CD14-positive monocyte (primary cell): ENCODE measurements around the gene MRPL24. TPM values are rescaled to one million over a fixed set of nuclear protein-coding genes. Genes with fewer than 3 reads are reported as not detected.

ENCODE experiments used
- DNase-seq, 3 donors: peaks; one replicate each; pipeline ENCODE4 v3.0.0-alpha.2; 2011 to 2022
- H2AFZ ChIP-seq: 2 replicates; pipeline ENCODE4 v1.6.0; 2012; ENCODE audit warnings: mild to moderate bottlenecking, low read depth, low read length, inconsistent platforms; ENCODE audit not compliant: insufficient read depth, poor library complexity, severe bottlenecking
- H3K27ac ChIP-seq, 2 donors: 1 replicate in 1 of 2; 2 replicates in 1 of 2; pipeline ENCODE4 v1.5.1; 2012 to 2013; ENCODE audit warnings: low read length in 2 of 2, control low read depth in 1 of 2, inconsistent platforms in 1 of 2, low read depth in 1 of 2, mild to moderate bottlenecking in 1 of 2
- H3K27me3 ChIP-seq, 2 donors: one replicate each; pipeline versions ENCODE4 v1.6.0 to v1.6.1; 2011 to 2013; ENCODE audit warnings: low read length in 2 of 2; ENCODE audit not compliant: control insufficient read depth in 2 of 2, insufficient read depth in 2 of 2
- H3K36me3 ChIP-seq, 2 donors: replicated peaks in 1 of 2; 1 replicate in 1 of 2; 2 replicates in 1 of 2; pipeline versions ENCODE4 v1.5.1 to v1.6.1; 2012 to 2013; ENCODE audit warnings: low read length in 2 of 2, control low read depth in 1 of 2, inconsistent platforms in 1 of 2, mild to moderate bottlenecking in 1 of 2; ENCODE audit not compliant: insufficient read depth in 2 of 2, control insufficient read depth in 1 of 2
- H3K4me1 ChIP-seq, 2 donors: 1 replicate in 1 of 2; 2 replicates in 1 of 2; pipeline versions ENCODE4 v1.5.1 to v1.6.1; 2012 to 2013; ENCODE audit warnings: low read length in 2 of 2, control low read depth in 1 of 2, inconsistent platforms in 1 of 2, mild to moderate bottlenecking in 1 of 2, moderate library complexity in 1 of 2; ENCODE audit not compliant: insufficient read depth in 2 of 2, control insufficient read depth in 1 of 2
- H3K4me2 ChIP-seq: replicated peaks from 2 replicates; pipeline ENCODE3; 2012; ENCODE audit warnings: low read length, moderate library complexity, mild to moderate bottlenecking; ENCODE audit not compliant: poor library complexity, severe bottlenecking; ENCODE audit errors: extremely low read depth
- H3K4me3 ChIP-seq, 3 experiments: fragments of 200-600 bp in 1 of 3; sonication (generic) in 1 of 3; replicated peaks in 1 of 3; 1 replicate in 2 of 3; 2 replicates in 1 of 3; pipeline ENCODE4 v1.5.1; 2011 to 2013; ENCODE audit warnings: low read length in 3 of 3, mild to moderate bottlenecking in 3 of 3, control low read depth in 2 of 3, low read depth in 2 of 3, inconsistent platforms in 1 of 3, moderate library complexity in 1 of 3
- H3K79me2 ChIP-seq: 2 replicates; pipeline ENCODE4 v1.6.0; 2012; ENCODE audit warnings: mild to moderate bottlenecking, control low read depth, inconsistent platforms, low read length, moderate library complexity; ENCODE audit not compliant: insufficient read depth
- H3K9ac ChIP-seq: 2 replicates; pipeline ENCODE4 v1.6.0; 2017; ENCODE audit warnings: low read length, mild to moderate bottlenecking; ENCODE audit not compliant: insufficient read depth, poor library complexity, severe bottlenecking
- H3K9me3 ChIP-seq, 2 donors: replicated peaks in 1 of 2; 1 replicate in 1 of 2; 2 replicates in 1 of 2; pipeline versions ENCODE4 v1.5.1 to v1.6.1; 2012 to 2013; ENCODE audit warnings: low read length in 2 of 2, control low read depth in 1 of 2; ENCODE audit not compliant: control insufficient read depth in 1 of 2, insufficient read depth in 1 of 2
- H4K20me1 ChIP-seq: 2 replicates; pipeline ENCODE4 v1.6.0; 2012; ENCODE audit warnings: mild to moderate bottlenecking, low read length, control low read depth, moderate library complexity; ENCODE audit not compliant: insufficient read depth
- H3K27ac Mint-ChIP-seq, 7 donors: one replicate each; pipeline ENCODE4 v1.8.0; 2020; ENCODE audit warnings: mild to moderate bottlenecking in 7 of 7, mixed read lengths in 7 of 7, moderate library complexity in 6 of 7, inconsistent platforms in 2 of 7
- H3K27me3 Mint-ChIP-seq, 3 donors: one replicate each; pipeline ENCODE4 v1.8.0; 2021 to 2022; ENCODE audit warnings: low read depth in 3 of 3, mild to moderate bottlenecking in 3 of 3, mixed read lengths in 3 of 3, moderate library complexity in 3 of 3, inconsistent platforms in 1 of 3
- H3K36me3 Mint-ChIP-seq, 2 donors: one replicate each; pipeline ENCODE4 v1.8.0; 2020; ENCODE audit warnings: mixed read lengths in 2 of 2, inconsistent platforms in 1 of 2, mild to moderate bottlenecking in 1 of 2
- H3K4me1 Mint-ChIP-seq: one replicate; pipeline ENCODE4 v1.8.0; 2020; ENCODE audit warnings: mild to moderate bottlenecking, mixed read lengths
- H3K4me3 Mint-ChIP-seq, 2 donors: one replicate each; pipeline ENCODE4 v1.8.0; 2020; ENCODE audit warnings: mild to moderate bottlenecking in 2 of 2, mixed read lengths in 2 of 2, moderate library complexity in 1 of 2
- H3K9me3 Mint-ChIP-seq, 7 donors: one replicate each; pipeline ENCODE4 v1.8.0; 2020 to 2022; ENCODE audit warnings: mixed read lengths in 7 of 7, mild to moderate bottlenecking in 6 of 7, moderate library complexity in 6 of 7, inconsistent platforms in 2 of 7
- CTCF ChIP-seq: fragments of 200-600 bp; IDR thresholded peaks from one replicate; pipeline ENCODE4 v1.8.0; 2022; ENCODE audit warnings: antibody characterized with exemption, mild to moderate bottlenecking
- WGBS: methylation state at CpG from one replicate; pipeline ENCODE4 v1.1.5; 2013; ENCODE audit warnings: missing lambda C conversion rate; ENCODE audit not compliant: insufficient coverage; 5-methylcytosine and 5-hydroxymethylcytosine counted together
- intact Hi-C, 2 donors: fragments of 100-400 bp; cut with micrococcal nuclease; formaldehyde crosslinking; loops; one replicate each; pipeline versions ENCODE4 v1.15.0 to v1.15.1; 2023
- polyA plus RNA-seq, 3 donors: library from polyadenylated mRNA; depleted of rRNA in 1 of 3; unstranded in 2 of 3; stranded (reverse) in 1 of 3; fragments of 300-500 nt in 2 of 3; fragments of >200 nt in 1 of 3; fragmentation: Illumina TruSeq in 2 of 3; gene quantifications; 1 replicate in 2 of 3; 2 replicates in 1 of 3; pipeline ENCODE4 v1.2.3, GENCODE V29; 2012 to 2021

Gene MRPL24
- polyA plus RNA-seq, 3 donors = 28.7 to 47.0 (median 38.4) TPM

GRCh38 chr1:156756355-156756754, 15.5 kb upstream of the MRPL24 start:
- Mint-ChIP-seq H3K9me3 (peaks cover 0 to 3% (median 0%) of the 10 kb centered on the region in 7 donors), H3K36me3 (no peaks in the 10 kb centered on the region), H3K4me1 (peaks cover 33% of the 10 kb centered on the region), H3K27me3 (peaks cover 0 to 2% (median 0%) of the 10 kb centered on the region in 3 donors), H3K27ac (no peak overlapping the region), H3K4me3 (no peak overlapping the region)
- Histone ChIP-seq H3K4me1 (peaks cover 16 to 25% of the 10 kb centered on the region in 2 donors), H3K27me3 (no peaks in the 10 kb centered on the region), H3K9ac (no peak overlapping the region), H4K20me1 (no peaks in the 10 kb centered on the region), H3K4me3 (no peak overlapping the region), H3K9me3 (no peaks in the 10 kb centered on the region), H3K36me3 (no peaks in the 10 kb centered on the region), H2AFZ (no peak overlapping the region), H3K27ac (no peak overlapping the region), H3K79me2 (peaks cover 39% of the 10 kb centered on the region), H3K4me2 (no peak overlapping the region)
- WGBS = 100% methylated on average over 1 of the region's 1 CpG
- no peak for TF ChIP-seq CTCF
- intact Hi-C loops = no loop called here
- DNase-seq = no peak

- no peak overlapping the region for H3K4me3 Mint-ChIP-seq
- no peaks in the 10 kb centered on the region for H3K36me3 Mint-ChIP-seq
- Histone ChIP-seq H3K9me3 (no peaks in the 10 kb centered on the region), H3K9ac (no peak overlapping the region), H3K27ac (no peak overlapping the region), H3K79me2 (peaks cover 47% of the 10 kb centered on the region), H3K36me3 (no peaks in the 10 kb centered on the region), H4K20me1 (no peaks in the 10 kb centered on the region), H2AFZ (no peak overlapping the region), H3K4me2 (no peak overlapping the region), H3K4me3 (no peak overlapping the region), H3K4me1 (peaks cover 16 to 28% of the 10 kb centered on the region in 2 donors), H3K27me3 (no peaks in the 10 kb centered on the region)
- intact Hi-C loops = no loop called here
- H3K4me1 Mint-ChIP-seq = peaks cover 34% of the 10 kb centered on the region
- WGBS = 100% methylated on average over 1 of the region's 5 CpGs
- peaks cover 0 to 3% (median 0%) of the 10 kb centered on the region in 7 donors for H3K9me3 Mint-ChIP-seq
- no peak for TF ChIP-seq CTCF
- peaks cover 0 to 2% (median 0%) of the 10 kb centered on the region in 3 donors for H3K27me3 Mint-ChIP-seq
- H3K27ac Mint-ChIP-seq = peak overlapping the region in 1 of 7 donors; percentile 65
- DNase-seq = no peak
Measured at GRCh38 chr1:156755527-156755950, 14.7 kb upstream of the MRPL24 start.
